ENCODE measurements around the gene TEFM. TPM values are rescaled to one million over a fixed set of nuclear protein-coding genes. Genes with fewer than 3 reads are reported as not detected.

The TEFM gene
- polyA plus RNA-seq, 1 of the 3 experiments (the other 2 are of a cell fraction): 4.4 TPM

DNA sequence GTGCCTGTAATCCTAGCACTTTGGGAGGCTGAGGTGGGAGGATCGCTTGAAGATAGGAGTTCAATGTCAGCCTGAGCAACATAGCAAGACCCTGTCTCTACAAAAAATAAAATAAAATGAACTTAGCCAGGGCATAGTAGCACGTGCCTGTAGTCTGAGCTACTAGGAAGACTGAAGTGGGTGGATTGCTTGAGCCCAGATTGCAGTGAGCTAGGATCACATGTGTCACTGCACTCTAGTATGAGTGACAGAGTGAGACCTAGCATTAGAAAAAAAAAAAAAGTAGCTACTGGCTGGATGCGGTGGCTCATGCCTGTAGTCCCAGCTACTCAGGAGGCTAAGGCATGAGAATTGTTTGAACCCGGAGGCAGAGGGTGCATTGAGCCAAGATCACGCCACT is 21.7 kb upstream of the TEFM start (continued):
- TF ChIP-seq RFX5 (IDR thresholded peaks at IDR 0.05; ENCODE audit: low read length): no peak

DNA sequence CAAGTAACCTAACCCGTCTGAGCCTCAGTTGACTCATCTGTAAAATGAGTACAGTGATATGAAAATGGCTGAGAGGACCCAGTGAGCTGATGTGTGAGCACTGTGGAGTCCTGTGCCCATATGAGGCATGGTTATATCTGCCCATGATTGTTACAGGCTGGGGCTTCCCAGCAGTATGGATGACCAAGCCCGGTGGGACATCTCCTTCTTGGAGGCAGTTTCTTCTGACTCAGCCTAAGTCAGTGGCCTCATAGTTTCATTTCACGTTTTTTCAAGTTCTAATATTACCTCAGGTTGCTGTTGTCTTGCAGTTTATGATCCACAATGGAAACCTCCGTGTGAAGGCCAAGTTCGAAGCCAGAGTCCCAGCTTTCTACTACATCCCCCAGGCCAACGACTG is 20.5 kb upstream of the TEFM start:
- no peak overlapping the region for H3K4me3 ChIP-seq (ENCODE audit: low read depth in 2 of 2, low read length in 1 of 2)
- TF ChIP-seq RXRA (IDR thresholded peaks at IDR 0.05; ENCODE audit: borderline replicate concordance, low read depth): no peak
- no peak for TF ChIP-seq EZH2phosphoT487 (IDR thresholded peaks at IDR 0.05; ENCODE audit: borderline replicate concordance, low read depth)
- TF ChIP-seq MXI1 (IDR thresholded peaks at IDR 0.05; ENCODE audit: low read depth, low read length): no peak
- no peak for TF ChIP-seq SMC3 (IDR thresholded peaks at IDR 0.05; ENCODE audit: low read depth, low read length)
- no peak for TF ChIP-seq FOXM1 (IDR thresholded peaks at IDR 0.05; ENCODE audit: low read depth)
- TF ChIP-seq NFIC (IDR thresholded peaks at IDR 0.05; ENCODE audit: borderline replicate concordance): no peak
- no peak for TF ChIP-seq RFX5 (IDR thresholded peaks at IDR 0.05; ENCODE audit: low read length)
- TF ChIP-seq YY1 (IDR thresholded peaks at IDR 0.05; ENCODE audit: low read depth): no peak
- no peak for TF ChIP-seq EP300 (IDR thresholded peaks at IDR 0.05; ENCODE audit: borderline replicate concordance in 1 of 2, low read depth in 1 of 2, low read length in 1 of 2)
- TF ChIP-seq GABPA (IDR thresholded peaks at IDR 0.05; ENCODE audit: low read depth): no peak
- TF ChIP-seq, protein P1, sequence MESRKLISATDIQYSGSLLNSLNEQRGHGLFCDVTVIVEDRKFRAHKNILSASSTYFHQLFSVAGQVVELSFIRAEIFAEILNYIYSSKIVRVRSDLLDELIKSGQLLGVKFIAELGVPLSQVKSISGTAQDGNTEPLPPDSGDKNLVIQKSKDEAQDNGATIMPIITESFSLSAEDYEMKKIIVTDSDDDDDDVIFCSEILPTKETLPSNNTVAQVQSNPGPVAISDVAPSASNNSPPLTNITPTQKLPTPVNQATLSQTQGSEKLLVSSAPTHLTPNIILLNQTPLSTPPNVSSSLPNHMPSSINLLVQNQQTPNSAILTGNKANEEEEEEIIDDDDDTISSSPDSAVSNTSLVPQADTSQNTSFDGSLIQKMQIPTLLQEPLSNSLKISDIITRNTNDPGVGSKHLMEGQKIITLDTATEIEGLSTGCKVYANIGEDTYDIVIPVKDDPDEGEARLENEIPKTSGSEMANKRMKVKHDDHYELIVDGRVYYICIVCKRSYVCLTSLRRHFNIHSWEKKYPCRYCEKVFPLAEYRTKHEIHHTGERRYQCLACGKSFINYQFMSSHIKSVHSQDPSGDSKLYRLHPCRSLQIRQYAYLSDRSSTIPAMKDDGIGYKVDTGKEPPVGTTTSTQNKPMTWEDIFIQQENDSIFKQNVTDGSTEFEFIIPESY (IDR thresholded peaks at IDR 0.05; ENCODE audit: borderline replicate concordance, low read depth): no peak
- no peak for TF ChIP-seq POLR2AphosphoS5 (IDR thresholded peaks at IDR 0.05; ENCODE audit: low read depth, low read length)
- no peak for TF ChIP-seq TEAD4 (IDR thresholded peaks at IDR 0.05; ENCODE audit: borderline replicate concordance, insufficient read depth)
- TF ChIP-seq, protein P2, sequence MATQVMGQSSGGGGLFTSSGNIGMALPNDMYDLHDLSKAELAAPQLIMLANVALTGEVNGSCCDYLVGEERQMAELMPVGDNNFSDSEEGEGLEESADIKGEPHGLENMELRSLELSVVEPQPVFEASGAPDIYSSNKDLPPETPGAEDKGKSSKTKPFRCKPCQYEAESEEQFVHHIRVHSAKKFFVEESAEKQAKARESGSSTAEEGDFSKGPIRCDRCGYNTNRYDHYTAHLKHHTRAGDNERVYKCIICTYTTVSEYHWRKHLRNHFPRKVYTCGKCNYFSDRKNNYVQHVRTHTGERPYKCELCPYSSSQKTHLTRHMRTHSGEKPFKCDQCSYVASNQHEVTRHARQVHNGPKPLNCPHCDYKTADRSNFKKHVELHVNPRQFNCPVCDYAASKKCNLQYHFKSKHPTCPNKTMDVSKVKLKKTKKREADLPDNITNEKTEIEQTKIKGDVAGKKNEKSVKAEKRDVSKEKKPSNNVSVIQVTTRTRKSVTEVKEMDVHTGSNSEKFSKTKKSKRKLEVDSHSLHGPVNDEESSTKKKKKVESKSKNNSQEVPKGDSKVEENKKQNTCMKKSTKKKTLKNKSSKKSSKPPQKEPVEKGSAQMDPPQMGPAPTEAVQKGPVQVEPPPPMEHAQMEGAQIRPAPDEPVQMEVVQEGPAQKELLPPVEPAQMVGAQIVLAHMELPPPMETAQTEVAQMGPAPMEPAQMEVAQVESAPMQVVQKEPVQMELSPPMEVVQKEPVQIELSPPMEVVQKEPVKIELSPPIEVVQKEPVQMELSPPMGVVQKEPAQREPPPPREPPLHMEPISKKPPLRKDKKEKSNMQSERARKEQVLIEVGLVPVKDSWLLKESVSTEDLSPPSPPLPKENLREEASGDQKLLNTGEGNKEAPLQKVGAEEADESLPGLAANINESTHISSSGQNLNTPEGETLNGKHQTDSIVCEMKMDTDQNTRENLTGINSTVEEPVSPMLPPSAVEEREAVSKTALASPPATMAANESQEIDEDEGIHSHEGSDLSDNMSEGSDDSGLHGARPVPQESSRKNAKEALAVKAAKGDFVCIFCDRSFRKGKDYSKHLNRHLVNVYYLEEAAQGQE (IDR thresholded peaks at IDR 0.05; ENCODE audit: low read depth, low read length): no peak
- TF ChIP-seq, protein P3, sequence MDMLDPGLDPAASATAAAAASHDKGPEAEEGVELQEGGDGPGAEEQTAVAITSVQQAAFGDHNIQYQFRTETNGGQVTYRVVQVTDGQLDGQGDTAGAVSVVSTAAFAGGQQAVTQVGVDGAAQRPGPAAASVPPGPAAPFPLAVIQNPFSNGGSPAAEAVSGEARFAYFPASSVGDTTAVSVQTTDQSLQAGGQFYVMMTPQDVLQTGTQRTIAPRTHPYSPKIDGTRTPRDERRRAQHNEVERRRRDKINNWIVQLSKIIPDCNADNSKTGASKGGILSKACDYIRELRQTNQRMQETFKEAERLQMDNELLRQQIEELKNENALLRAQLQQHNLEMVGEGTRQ (IDR thresholded peaks at IDR 0.05; ENCODE audit: borderline replicate concordance, low read depth, low read length): no peak
- TF ChIP-seq NRF1 (IDR thresholded peaks at IDR 0.05; ENCODE audit: low read depth, low read length): no peak
- H3K27ac ChIP-seq (ENCODE audit: low read depth in 2 of 2, low read length in 1 of 2): no peak overlapping the region
- no peaks in the 10 kb centered on the region for H3K79me2 ChIP-seq (ENCODE audit: insufficient read depth)
- H3K9me2 ChIP-seq: no peaks in the 10 kb centered on the region
- peaks cover 38% of the 10 kb centered on the region for H3K27me3 ChIP-seq (ENCODE audit: insufficient read depth)
- no peak for DNase-seq
- 68% methylated on average over 6 of the region's 6 CpGs for WGBS (ENCODE audit: low lambda C conversion rate)
- H3K36me3 ChIP-seq (replicated peaks in 1 of 2; ENCODE audit: control insufficient read depth in 1 of 2, insufficient read depth in 2 of 2, low read length in 1 of 2): no peaks in the 10 kb centered on the region
- H3K4me1 ChIP-seq (ENCODE audit: control insufficient read depth in 1 of 2, insufficient read depth in 2 of 2, low read depth in 1 of 2, low read length in 1 of 2): peaks cover 0 to 5% of the 10 kb centered on the region in 2 experiments; a peak in 1 of 4 replicates
- peaks cover 3% of the 10 kb centered on the region for H3F3A ChIP-seq (replicated peaks; ENCODE audit: insufficient read depth)
- POLR2A ChIA-PET: no interaction called here
- H3K9me3 ChIP-seq: no peaks in the 10 kb centered on the region
- CTCF ChIA-PET: interaction anchor here (0.6 kb wide), 1 partner anchor 17 kb away, joined by 3 read pairs; no protein-coding TSS in a partner anchor
- no peak overlapping the region for H2AFZ ChIP-seq (ENCODE audit: low read depth)
- H3K4me2 ChIP-seq: no peak overlapping the region
- H4K20me1 ChIP-seq (ENCODE audit: insufficient read depth): no peaks in the 10 kb centered on the region
- H3K9ac ChIP-seq: no peak overlapping the region

Data from SK-N-SH (cell line).